ENCODE measurements around the gene MRC2.

The MRC2 gene

GRCh38 chr17:62664336-62665120 lies 37.1 kb downstream of the MRC2 start:
- ATAC-seq, result no peak
- no peak for DNase-seq

- no peak for ATAC-seq
- DNase-seq, result no peak
Observed at GRCh38 chr17:62665599-62665998, 38.1 kb downstream of the MRC2 start.

GRCh38 chr17:62666061-62666800 lies 38.8 kb downstream of the MRC2 start:
- DNase-seq (no peak), ATAC-seq (no peak)

DNA sequence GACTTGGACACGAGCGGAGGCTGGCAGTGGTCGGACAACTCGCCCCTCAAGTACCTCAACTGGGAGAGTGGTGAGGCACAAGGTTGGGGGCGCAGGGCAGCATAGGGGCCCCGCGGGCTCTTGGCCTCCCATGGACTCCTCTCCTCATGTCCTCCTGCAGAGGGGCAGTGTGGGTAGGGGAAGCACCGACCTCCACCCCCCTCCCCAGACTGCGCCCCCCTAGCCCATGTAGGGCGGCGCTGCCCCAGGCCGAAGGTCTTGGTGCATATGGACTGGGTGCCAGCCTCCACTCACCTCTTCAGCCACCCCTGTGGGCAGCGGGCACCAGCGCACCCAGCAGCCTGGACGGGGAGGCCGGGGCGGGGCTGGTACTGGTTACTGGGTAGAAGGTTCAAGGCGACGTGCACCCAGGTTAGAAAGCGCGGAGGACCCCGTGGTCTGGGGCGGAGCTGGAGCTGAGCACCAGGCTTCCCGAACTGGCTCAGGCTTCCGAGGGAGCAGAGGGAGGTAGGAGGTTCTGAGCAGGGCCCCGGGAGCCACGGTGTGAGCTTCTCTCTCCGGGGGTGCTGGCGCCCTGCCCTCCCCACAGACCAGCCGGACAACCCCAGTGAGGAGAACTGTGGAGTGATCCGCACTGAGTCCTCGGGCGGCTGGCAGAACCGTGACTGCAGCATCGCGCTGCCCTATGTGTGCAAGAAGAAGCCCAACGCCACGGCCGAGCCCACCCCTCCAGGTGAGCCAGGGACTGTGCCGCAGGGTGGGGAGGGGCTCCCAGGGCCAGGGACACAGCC lies 39.5 kb downstream of the MRC2 start:
- ATAC-seq, result no peak
- DNase-seq, result no peak

- DNase-seq, result no peak
- ATAC-seq, result no peak
Observed at GRCh38 chr17:62668091-62668804, 40.8 kb downstream of the MRC2 start.

DNA sequence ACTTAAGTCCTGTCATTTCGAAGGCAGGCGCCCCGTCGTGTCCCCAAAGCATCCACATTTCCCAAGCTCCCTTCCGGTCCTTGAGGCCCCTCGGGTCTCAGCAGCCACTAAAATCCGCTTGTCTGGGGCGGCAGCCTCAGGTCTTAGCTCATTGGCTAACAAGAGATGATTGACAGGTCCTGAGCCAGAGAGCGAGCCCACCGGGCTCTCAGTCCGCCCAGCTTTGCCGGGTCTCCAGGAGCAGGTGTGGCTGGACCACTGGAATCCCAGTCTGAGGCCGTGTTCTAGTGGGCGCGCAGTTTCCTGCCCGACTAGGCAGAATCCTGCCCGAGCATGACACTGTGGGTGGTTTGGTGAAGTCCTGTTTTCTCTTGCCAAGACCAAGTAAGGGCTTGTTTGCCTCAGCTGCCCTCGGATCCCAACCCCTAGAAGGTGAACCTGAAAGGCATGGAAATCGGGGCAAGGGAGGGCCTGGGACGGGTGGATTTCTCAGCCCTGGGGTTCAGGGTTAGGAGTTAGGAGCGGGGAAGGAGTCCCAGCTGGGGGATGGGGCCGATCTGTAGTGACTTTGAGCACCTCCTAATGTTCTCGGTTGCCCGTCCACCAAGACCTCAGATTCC lies 42.8 kb downstream of the MRC2 start:
- DNase-seq, result no peak
- no peak for ATAC-seq

DNA sequence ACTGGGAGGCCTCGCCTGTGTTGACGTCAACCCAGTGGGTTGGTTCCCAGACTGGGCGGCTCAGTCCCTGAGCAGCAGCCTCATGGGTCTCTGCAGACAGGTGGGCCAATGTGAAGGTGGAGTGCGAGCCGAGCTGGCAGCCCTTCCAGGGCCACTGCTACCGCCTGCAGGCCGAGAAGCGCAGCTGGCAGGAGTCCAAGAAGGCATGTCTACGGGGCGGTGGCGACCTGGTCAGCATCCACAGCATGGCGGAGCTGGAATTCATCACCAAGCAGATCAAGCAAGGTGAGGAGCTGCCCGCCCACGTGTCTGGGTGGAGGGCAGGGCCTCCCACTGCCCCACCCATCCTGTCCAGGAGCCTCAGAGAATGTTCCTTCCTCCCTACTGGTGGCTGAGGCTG lies 44.1 kb downstream of the MRC2 start:
- no peak for DNase-seq
- ATAC-seq, result no peak

DNA sequence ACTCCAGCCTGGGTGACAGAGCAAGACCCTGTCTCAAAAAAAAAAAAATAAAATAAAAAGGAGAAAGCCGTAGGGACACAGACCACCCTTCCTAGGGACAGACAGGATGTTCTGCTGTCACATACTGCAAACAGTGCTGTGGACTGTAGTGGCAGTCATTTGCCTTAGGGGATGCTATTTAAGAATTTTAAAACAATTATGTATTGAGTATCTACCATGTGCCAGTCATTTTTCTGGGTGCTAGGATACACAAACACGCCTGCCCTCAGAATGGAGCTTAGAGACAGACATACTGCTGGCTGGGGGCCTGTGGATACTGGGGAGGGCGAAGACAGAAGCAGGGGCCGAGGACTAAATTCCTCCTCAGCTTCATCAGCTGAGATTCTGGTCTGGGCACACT lies 45.5 kb downstream of the MRC2 start:
- DNase-seq (no peak), ATAC-seq (no peak)

- no peak for ATAC-seq
- DNase-seq, result no peak
Observed at GRCh38 chr17:62673614-62674362, 46.3 kb downstream of the MRC2 start.

GRCh38 chr17:62674363-62674739 lies 46.9 kb downstream of the MRC2 start:
- ATAC-seq (no peak), DNase-seq (no peak)

GRCh38 chr17:62674841-62675240 lies 47.4 kb downstream of the MRC2 start:
- no peak for DNase-seq
- ATAC-seq, result no peak

DNA sequence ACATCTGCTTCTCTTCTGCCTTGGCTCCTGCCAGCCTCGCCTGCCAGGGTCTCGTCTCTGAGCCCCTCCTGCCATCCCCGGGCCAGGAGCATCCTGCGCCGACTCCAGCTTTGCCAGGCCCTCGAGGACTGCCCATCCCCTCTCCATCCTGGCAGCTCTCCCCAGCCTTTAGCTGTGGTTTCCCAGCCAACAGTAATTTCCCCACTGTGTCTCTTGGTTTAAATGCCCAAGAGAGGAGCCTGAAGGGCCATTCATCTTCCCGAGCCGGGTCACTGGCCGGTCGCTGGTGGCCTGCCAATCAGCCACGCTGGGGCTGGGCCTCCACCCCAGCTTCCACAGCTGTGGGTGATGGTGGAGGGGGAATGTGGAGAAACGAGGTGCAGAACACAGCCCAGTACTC lies 47.8 kb downstream of the MRC2 start:
- DNase-seq, result no peak

DNA sequence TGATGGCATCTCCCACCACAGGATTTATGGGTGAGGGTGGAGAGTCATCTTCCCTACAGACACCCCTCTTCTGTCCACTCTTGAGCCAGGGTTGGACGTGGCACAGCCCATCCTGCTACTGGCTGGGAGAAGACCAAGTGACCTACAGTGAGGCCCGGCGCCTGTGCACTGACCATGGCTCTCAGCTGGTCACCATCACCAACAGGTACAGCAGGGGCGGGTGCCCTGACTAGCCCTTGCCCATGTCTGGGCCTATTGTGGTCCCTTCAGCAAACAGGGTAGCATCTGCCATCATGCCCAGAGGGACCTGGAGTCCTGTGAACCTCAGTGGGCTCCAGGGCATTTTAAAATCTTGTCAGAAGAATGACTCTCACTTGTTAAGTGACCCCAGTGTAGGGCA lies 48.2 kb downstream of the MRC2 start:
- no peak for ATAC-seq
- DNase-seq, result no peak

More for the DNA sequence above, 47.8 kb downstream of the MRC2 start:
- no peak for ATAC-seq

GRCh38 chr17:62676231-62676943 lies 48.9 kb downstream of the MRC2 start:
- ATAC-seq (no peak), DNase-seq (no peak)

- DNase-seq (no peak), ATAC-seq (no peak)
Observed at GRCh38 chr17:62676952-62677596, 49.6 kb downstream of the MRC2 start.

- no peak for ATAC-seq
- DNase-seq, result no peak
Observed at GRCh38 chr17:62678214-62678919, 50.9 kb downstream of the MRC2 start.

- ATAC-seq (no peak), DNase-seq (no peak)
Observed at GRCh38 chr17:62679866-62680377, 52.5 kb downstream of the MRC2 start.

DNA sequence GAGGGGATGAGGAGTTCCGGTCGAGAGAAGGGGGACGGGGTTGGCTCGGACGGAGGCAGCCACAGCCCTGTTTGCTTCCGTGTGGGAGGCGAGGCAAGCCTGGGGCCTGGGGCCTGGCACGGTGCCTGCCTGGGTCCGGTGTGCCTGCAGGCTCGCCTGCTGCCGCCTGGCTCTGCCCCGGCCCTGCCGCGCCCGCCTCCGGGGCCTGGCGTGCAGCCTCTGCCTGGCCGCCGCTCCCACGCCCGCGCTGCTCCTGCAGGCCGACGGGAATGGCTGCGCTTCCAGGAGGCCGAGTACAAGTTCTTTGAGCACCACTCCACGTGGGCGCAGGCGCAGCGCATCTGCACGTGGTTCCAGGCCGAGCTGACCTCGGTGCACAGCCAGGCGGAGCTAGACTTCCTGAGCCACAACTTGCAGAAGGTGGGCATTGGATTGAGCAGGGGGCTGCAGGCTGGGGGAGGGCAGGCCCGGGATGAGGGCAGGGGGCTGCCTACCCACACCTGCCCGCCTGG lies 53.1 kb downstream of the MRC2 start:
- ATAC-seq (no peak), DNase-seq (no peak)

Measured in stimulated activated naive CD8-positive, alpha-beta T cell treated with anti-CD3 and anti-CD28 coated beads, Interleukin-15, Interleukin-2, amounts not matched to agents 100 U/mL and 50 U/mL, for 24 hours (primary cell).